Measurements from ENCODE around the gene KRTAP10-1. TPM values are rescaled to one million over a fixed set of nuclear protein-coding genes. Genes with fewer than 3 reads are reported as not detected.

The KRTAP10-1 gene
- total and polyA plus RNA-seq, 2 of the 8 experiments (the other 6 are each of a cell fraction or from before 2014, with no cell fraction given), result 0.08 TPM; not detected in 1

GRCh38 chr21:44512496-44513388, 27.3 kb downstream of the KRTAP10-1 start (continued):
- TF ChIP-seq, protein P1, sequence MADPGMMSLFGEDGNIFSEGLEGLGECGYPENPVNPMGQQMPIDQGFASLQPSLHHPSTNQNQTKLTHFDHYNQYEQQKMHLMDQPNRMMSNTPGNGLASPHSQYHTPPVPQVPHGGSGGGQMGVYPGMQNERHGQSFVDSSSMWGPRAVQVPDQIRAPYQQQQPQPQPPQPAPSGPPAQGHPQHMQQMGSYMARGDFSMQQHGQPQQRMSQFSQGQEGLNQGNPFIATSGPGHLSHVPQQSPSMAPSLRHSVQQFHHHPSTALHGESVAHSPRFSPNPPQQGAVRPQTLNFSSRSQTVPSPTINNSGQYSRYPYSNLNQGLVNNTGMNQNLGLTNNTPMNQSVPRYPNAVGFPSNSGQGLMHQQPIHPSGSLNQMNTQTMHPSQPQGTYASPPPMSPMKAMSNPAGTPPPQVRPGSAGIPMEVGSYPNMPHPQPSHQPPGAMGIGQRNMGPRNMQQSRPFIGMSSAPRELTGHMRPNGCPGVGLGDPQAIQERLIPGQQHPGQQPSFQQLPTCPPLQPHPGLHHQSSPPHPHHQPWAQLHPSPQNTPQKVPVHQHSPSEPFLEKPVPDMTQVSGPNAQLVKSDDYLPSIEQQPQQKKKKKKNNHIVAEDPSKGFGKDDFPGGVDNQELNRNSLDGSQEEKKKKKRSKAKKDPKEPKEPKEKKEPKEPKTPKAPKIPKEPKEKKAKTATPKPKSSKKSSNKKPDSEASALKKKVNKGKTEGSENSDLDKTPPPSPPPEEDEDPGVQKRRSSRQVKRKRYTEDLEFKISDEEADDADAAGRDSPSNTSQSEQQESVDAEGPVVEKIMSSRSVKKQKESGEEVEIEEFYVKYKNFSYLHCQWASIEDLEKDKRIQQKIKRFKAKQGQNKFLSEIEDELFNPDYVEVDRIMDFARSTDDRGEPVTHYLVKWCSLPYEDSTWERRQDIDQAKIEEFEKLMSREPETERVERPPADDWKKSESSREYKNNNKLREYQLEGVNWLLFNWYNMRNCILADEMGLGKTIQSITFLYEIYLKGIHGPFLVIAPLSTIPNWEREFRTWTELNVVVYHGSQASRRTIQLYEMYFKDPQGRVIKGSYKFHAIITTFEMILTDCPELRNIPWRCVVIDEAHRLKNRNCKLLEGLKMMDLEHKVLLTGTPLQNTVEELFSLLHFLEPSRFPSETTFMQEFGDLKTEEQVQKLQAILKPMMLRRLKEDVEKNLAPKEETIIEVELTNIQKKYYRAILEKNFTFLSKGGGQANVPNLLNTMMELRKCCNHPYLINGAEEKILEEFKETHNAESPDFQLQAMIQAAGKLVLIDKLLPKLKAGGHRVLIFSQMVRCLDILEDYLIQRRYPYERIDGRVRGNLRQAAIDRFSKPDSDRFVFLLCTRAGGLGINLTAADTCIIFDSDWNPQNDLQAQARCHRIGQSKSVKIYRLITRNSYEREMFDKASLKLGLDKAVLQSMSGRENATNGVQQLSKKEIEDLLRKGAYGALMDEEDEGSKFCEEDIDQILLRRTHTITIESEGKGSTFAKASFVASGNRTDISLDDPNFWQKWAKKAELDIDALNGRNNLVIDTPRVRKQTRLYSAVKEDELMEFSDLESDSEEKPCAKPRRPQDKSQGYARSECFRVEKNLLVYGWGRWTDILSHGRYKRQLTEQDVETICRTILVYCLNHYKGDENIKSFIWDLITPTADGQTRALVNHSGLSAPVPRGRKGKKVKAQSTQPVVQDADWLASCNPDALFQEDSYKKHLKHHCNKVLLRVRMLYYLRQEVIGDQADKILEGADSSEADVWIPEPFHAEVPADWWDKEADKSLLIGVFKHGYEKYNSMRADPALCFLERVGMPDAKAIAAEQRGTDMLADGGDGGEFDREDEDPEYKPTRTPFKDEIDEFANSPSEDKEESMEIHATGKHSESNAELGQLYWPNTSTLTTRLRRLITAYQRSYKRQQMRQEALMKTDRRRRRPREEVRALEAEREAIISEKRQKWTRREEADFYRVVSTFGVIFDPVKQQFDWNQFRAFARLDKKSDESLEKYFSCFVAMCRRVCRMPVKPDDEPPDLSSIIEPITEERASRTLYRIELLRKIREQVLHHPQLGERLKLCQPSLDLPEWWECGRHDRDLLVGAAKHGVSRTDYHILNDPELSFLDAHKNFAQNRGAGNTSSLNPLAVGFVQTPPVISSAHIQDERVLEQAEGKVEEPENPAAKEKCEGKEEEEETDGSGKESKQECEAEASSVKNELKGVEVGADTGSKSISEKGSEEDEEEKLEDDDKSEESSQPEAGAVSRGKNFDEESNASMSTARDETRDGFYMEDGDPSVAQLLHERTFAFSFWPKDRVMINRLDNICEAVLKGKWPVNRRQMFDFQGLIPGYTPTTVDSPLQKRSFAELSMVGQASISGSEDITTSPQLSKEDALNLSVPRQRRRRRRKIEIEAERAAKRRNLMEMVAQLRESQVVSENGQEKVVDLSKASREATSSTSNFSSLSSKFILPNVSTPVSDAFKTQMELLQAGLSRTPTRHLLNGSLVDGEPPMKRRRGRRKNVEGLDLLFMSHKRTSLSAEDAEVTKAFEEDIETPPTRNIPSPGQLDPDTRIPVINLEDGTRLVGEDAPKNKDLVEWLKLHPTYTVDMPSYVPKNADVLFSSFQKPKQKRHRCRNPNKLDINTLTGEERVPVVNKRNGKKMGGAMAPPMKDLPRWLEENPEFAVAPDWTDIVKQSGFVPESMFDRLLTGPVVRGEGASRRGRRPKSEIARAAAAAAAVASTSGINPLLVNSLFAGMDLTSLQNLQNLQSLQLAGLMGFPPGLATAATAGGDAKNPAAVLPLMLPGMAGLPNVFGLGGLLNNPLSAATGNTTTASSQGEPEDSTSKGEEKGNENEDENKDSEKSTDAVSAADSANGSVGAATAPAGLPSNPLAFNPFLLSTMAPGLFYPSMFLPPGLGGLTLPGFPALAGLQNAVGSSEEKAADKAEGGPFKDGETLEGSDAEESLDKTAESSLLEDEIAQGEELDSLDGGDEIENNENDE (IDR thresholded peaks at IDR 0.05; ENCODE audit: insufficient replicate concordance, low read length), result no peak
- TF ChIP-seq TCF12 (IDR thresholded peaks at IDR 0.05; ENCODE audit: low read depth, low read length), result no peak
- TF ChIP-seq SP1 (IDR thresholded peaks at IDR 0.05; ENCODE audit: low read depth, low read length), result no peak
- TF ChIP-seq SIRT6 (IDR thresholded peaks at IDR 0.05; ENCODE audit: low read length), result no peak
- TF ChIP-seq RFX5 (IDR thresholded peaks at IDR 0.05; ENCODE audit: borderline replicate concordance, low read depth, low read length), result no peak
- TF ChIP-seq SAP30 (IDR thresholded peaks at IDR 0.05; ENCODE audit: insufficient read depth, insufficient replicate concordance, low read length), result no peak
- TF ChIP-seq EZH2 (IDR thresholded peaks at IDR 0.05; ENCODE audit: low read depth, low read length, severe bottlenecking), result no peak

Measured in H1 (cell line).